GM03348 (cell line): ENCODE results near the gene ABCD1.

Experiments used
- DNase-seq: peaks from one replicate; pipeline ENCODE4 v3.0.0; 2012; ENCODE audit warnings: low spot score

Gene ABCD1

GRCh38 chrX:153791104-153791852 is 66.6 kb downstream of the ABCD1 start:
- no peak for DNase-seq

GRCh38 chrX:153792368-153792767 is 67.7 kb downstream of the ABCD1 start:
- DNase-seq = no peak

DNA sequence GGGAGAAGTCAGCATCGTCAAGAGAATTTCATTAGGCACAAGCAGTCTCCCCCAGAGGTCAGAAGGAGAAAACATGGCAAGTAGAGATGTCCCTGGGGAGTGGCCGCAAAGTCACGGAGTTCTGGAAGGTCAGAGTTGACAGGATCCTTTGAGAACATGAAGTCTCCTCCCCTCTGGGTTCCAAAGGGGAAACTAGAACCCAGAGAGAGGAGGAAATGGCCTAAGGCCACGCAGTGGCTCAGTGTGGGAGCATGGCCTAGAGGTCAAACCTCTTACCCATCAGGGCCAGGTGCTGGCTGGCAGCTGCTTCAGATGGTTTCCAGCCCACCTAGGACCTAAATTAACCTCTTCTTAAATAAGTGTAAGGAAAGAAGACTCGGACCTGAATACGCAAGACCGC is 68.6 kb downstream of the ABCD1 start:
- peak; percentile 10 for DNase-seq
